ENCODE results near the gene DLX5.
"Not testable (repeated sequence)": the region's sequence is repeated elsewhere in the genome, so short reads cannot be mapped to it uniquely, and the experiment has no call there.

The DLX5 gene

DNA sequence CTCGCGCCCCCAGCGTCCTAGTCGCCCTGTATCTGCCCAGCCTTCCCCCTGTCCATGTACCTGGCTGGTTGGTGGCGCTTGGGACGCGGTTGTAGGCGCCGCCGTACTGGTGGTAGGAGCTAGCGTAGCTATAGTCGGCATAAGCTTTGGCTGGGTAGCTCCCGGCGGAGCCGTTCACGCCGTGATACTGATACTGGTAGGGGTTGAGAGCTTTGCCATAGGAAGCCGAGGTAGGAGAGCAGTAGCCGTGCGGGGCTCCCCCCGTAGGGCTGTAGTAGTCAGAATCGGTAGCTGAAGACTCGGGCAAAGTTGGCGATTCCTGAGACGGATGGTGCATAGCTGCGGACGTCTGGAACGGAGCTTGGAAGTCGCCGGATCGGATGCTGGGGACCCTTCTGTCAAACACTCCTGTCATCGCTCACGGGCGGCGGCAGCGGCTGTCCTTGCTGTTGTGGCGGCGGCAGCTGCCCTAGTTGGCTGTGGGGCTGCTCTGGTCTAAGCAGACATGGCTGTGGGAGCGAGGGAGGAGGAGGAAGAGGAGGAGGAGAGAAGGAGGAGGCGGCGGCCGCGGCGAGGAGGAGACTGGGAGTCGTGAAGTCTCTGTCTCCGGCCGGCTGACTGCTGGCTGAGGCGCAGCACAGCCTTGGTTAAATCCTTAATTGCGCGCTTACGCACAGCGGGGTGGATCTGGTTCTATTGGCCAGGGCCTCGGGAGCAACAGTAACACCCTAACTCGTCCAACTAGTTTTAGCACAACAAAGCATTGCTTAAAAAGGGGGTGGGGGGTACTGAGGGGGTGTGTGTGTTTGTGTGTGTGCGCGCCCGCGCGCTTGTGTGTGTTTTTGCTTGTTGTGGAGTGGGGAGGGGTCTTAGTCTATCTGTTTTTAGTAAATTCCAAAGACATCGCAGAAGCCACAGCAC lies at the start of gene DLX5:
DLX5 (minus strand) TSS at position 623 of the 921 bp plus-strand sequence; CDS start at position 415, 208 bp downstream.
- no peak for DNase-seq (ENCODE audit: low read depth)

DNA sequence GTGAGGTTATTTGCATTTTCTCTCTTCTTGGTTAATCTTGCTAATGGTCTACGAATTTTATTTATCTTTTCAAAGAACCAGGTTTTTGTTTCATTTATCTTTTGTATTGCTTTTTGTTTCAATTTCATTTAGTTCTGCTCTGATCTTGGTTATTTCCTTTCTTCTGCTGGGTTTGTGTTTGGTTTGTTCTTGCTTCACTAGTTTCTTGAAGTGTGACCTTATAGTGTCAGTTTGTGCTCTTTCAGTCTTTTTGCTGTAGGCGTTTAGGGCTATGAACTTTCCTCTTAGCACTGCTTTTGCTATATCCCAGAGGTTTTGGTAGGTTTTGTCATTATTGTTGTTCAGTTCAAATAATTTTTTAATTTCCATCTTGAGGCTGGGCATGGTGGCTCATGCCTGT lies 47.4 kb upstream of the DLX5 start:
- DNase-seq (ENCODE audit: low read depth), result not testable (repeated sequence)

DNA sequence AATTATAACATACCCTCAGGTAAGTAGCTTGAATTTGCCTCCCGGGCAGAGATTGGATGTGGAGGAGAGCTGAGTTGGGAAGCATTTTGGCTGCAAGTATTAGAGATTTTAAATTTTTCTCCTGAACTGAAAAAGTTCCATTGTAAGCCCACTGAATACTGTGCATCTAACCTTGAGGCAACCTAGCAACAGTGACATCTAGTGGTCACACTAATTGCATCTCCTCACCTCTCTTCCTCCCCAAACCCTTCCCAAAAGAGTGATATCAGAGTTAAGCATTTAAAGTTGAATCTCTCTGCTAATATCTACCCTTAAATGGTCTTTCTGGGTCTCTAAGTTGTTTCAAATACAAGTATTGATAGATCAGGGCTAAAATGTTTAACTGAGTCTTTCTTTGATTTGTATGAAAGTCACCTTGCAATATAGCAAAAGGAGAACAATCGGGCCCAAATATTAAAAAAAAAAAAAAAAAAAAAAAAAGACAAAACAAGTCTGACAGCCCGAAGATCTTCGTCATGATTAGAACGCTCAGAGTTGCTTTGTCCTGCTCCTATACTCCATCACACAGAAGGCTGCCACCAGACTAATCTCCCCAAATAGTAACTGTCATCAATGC lies 40.4 kb upstream of the DLX5 start:
- no peak for DNase-seq (ENCODE audit: low read depth)

DNA sequence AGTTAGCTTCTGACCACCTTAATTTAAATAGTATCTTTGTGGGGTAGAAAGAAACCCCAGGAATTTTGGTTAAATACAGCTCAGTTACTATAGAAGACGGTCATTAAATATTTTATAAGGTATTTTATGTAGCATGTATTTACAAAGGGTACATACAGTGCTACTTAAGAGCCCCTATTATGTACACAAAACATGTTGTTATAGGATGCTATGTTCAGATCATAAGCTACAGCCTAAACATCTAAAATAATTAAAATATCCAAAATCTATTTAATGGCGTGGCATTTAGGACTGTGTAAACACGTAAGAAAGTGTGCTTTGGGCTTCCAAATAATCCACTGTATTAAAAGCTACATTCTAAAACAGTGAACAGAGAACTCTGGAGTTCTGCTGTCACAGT lies 39.4 kb upstream of the DLX5 start:
- no peak for DNase-seq (ENCODE audit: low read depth)

DNA sequence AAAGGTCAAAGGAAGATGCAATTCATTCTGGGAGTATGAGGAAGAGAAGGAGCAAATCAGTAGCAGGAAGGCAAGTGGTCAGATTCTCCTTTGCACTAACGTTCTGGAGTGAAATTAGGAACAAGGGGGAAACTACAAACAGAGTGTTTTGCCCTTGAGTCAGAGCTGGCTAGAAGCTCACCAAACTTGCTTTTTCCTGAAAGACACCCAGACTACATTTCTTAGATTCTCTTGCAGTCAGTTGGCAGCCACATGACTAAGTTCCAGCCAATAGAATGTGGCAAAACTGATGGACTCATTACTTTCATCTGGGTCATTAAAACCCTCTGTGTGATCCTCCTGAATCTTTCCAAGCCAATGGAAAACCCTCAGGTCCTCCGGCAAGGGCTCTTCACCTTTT lies 18.6 kb upstream of the DLX5 start:
- no peak for DNase-seq (ENCODE audit: low read depth)

DNA sequence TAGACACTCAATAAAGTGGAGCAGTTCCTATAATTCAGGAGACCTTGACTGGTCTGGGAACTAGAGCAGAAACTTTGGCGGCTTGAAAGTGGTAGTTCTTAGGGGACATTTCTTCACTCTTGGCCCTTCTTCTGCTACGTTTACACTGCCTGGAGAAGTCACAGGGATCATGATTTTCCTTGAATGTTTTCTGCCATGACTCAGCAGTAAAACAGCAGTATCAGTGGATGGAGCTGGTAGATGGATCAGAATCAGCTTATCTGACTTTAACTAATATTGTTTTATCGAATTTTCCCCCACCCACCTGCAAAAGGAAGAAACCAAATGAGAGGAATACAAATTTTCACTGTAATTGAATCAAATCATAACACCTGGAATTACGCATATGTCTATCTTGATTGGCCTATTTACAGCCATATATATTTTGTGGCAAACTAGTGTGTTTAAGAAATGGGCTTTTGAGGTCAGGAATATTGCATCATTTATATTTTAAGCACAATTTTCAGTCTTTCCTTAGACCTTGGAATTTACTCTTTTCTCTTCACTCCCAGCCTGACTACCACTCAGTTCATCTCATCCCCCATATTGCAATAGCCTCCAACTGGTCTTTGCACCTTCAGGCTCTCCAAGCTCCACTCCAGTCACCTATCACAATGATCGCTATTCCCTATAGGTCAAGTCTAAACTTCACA lies 14.9 kb upstream of the DLX5 start:
- no peak for DNase-seq (ENCODE audit: low read depth)

DNA sequence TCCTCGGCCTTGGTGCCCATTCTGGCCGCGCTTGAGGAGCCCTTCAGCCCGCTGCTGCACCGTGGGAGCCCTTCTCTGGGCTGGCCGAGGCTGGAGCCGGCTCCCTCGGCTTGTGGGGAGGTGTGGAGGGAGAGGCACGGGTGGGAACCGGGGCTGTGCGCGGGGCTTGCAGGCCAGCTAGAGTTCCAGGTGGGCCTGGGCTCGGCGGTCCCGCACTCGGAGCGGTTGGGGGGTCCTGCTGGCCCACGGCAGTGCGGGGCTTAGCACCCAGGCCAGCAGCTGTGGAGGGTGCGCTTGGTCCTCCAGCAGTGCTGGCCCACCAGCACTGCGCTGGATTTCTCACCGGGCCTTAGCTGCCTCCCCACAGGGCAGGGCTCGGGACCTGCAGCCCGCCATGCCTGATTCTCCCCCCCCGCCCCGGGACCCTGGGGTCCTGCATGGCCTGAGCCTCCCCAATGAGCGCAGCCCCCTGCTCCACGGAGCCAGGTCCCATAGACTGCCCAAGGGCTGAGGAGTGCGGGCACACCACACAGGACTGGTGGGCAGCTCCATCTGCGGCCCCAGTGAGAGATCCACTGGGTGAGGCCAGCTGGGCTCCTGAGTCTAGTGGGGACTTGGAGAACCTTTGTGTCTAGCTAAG lies 9.7 kb upstream of the DLX5 start:
- not testable (repeated sequence) for DNase-seq (ENCODE audit: low read depth)

DNA sequence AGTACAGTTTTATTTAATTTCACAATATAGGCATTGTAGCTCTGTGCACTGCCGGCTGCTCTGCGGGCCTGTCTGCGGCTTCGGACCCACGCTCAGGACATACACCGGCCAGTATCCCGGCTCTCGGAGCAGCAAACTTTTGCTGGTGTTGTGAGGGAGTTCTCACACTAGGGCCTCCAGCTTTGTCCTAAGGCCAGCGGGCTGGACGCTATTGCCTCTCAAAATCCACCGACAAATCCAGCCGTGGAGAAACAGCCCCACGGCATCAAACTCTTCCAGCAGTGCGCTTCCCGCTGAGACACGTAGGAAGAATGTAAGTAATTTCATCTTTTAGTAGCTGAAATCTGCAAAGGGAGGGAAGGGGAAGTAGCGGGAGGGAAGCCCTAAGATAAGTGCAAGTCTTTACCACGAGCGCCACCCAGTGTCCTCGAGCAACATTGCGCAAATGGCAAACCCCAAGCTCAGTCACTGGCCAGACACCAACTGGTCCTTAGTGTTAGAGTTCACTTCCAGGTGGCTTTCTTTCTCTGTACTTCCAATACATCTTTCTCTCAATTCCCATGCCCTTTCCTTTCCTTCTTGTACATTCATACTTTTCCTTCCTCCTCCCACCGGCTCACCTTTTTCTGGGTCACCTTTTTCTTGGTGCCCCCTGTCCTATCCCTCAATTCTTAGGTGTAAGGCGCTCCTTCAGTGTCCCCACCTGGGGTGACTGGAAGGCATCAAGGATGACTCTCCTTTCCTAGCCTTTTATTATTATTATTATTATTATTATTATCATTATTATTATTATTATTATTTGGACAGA lies 3.0 kb upstream of the DLX5 start:
- peak; percentile 22 for DNase-seq (ENCODE audit: low read depth)

DNA sequence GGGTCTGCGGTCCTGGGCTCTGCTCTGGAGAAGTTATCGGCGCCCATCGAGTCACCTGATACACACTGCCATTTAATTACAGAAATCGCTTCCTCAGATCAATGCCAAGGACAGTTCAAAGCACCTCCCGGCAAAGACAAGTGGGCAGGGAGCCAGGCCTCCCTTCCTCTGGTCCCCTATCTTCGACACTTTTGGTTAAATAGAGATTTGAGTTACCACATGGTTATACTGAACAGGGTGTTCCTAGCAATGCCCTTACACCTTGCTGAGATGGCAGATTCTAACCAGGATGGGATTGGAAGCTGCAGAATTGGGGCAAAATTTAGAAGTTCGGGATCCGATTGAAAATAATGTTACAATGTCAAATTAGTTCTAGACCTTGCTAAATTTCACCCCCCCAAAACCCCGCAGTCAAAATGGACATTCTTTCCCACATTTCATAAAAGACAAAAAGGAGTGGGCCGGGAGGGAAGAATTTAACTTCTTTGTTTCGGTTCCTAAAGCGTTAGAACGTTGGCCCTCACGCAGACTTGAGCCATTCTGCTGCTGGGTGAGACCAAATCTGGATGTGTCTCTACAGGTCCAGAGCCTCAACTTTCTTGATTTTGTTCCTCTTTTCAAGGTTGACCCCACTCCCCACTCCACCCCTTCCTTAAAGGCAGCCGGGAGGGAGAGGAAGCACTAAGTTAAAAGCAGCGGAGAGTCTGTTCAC lies 2.2 kb upstream of the DLX5 start:
- DNase-seq (ENCODE audit: low read depth), result no peak

DNA sequence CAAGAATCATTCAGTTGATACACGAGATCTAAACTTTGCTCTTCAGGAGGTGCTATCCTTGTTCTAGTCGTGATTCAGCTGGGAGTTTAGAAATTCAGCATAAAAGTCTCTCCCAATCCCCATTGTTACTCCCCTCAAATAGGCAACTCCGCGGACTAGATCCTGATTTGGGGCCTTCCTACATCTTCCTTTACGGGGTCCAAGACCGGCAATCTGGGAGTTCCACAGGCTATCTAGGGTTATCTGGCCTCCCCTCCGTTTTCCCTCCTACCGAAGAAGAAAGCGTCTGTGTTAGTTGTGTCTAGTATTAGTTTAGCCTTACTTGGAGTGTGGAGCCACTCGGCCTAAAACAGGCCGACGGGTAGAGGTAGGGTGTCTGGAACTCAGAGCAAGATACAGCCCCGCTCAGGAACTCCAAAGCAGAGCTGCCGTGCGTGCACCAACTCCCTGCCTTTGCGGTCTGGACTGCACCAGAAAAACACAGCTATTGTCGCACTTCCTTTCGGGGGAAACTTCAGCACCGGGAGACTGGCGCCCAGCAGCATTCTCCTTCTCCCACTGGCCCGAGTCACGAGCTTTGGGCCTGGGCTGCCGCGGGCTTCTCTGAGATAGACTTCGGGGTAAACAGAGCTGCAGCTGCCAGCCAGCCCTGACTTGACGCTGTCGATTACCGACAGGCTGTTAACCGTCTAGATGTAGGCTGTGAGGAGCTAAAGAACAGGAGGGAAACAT lies 1.5 kb upstream of the DLX5 start:
- no peak for DNase-seq (ENCODE audit: low read depth)

DNA sequence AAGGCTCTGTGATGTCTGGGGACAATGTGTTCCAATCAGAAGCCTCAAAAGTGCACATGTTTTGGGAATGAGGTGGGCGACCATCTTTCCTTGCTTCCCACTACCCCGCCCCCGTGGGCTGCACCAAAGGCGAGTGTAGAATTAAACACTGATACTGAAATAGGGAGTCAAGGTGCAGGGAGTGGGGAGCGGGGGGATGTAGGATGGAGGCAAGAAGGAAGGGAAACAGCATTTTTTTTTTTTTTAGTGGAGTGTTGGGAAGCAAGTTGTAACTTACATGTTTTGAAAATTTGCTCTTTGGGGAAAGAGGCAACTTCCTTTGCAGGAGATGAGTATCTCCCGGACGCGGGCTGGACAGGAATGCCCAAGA lies 484 bp upstream of the DLX5 start:
- no peak for DNase-seq (ENCODE audit: low read depth)

DNA sequence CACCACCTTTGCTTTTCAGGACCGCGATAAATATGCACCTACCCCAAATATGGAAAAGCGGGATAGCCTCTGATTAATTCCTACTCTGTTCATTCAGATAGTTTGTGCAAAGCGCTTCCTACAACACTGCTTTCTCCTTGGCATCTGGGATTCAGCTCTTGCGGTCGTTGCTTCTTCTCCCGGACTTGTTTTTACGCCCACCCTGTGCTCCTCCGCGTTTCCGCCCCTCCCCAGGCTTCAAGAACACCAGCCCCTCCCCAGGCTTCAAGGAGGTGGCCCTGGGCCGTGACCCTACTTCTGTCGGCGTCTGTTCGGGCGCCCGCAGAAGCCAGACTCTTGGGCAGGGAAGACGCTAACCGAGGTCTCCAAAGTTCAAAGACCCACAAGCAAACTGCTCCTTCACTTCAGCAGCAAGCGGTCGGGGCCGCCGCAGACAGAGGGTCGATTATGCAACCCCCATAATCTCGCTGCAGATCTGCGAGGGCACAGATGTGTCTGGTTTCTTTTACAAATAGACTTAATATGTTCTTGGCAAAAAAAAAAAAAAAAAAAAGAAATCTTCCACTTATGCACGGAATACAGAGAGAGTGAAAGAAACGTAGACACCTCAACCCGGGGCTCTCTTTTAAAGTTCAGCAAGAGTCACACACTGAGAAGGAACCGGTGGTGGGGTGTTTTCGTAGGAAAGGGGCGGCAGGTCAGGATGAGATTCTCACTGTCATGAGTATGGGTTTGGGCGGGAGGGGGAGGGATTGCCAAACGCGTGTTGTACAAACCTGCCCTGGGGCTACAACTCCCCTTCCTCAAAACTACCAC lies 1.9 kb downstream of the DLX5 start:
- DNase-seq (ENCODE audit: low read depth), result no peak

DNA sequence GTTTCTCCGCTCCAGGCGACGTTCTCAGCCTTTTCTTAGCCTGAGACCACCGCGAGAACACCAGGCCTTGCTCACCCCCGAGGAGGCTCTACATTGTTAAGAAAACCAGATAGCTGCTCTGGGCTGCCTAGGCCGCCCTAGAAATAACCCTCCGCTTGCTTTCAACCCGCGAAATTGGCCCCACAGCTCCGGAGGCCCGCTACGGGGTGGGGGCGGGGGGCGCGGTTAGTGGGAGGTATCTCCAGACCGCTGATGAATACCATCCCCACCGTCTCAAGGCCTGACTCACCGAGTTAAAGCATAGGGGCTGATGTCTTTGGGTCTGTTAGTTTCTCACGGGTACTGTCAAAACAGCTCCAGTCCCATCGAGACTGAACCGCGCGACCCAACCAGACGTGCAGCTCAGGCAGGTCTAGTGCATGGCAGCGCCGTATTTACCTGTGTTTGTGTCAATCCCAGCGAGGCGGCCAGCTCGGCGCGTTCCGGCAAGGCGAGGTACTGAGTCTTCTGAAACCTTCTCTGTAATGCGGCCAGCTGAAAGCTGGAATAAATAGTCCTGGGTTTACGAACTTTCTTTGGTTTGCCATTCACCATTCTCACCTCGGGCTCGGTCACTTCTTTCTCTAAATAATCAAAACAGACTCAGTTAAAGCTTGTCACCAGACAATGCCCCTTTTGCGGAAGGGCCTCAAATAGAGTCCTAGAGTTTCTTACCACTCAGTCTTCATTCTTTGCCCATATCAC lies 2.7 kb downstream of the DLX5 start:
- no peak for DNase-seq (ENCODE audit: low read depth)

DNA sequence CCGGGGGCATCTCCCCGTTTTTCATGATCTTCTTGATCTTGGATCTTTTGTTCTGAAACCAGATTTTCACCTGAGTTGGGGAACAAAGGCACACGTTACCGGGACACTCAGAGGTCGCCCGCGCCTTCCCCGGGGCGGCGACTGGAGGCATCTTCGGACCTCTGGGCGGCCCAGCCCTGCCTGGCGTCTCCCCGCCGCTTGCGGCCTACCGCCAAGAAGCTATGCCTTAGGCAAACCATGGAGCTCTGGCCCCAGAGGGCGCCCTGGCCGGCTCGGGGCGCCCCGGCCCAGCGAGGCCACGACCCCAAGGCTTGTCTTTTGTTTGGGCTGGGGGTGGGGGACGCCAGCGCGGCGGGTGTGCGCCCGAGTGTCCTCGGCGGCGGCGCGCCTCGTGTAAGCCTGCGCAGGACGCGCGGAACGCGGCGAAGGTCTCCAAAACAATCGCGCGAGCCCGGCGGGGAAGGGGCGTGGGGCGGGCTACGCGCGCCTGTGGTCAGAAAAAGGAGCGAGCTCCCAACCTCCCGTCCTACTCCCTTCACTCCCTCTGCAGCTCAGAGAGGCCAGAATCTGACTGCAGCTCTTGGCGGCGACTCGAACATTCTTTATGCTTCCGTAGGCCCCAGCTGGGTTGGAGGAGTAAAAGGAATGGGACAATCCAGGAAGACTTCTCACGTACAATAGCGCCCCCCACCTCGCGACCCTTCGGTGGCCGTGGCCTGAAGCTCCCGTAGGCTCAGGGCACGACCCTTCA lies 3.5 kb downstream of the DLX5 start:
- DNase-seq (ENCODE audit: low read depth), result no peak

DNA sequence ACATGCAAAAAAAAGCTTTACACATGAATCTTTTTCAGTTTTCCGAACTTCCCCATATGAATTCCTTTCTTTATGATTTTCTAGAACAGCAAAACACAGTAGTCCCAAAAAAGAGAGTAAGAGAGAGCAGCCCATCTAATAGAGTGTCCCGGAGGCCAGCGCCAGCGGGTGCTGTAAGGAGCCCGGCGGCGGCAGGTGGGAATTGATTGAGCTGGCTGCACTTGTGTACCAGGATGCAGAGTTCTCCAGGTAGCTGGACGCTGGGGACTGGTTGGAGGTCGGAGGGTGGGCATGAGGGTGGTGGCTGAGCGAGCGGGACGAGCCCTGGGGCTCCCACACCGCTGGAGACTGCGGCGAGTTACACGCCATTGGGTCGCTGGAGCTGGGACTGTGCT lies 4.0 kb downstream of the DLX5 start:
- DNase-seq (ENCODE audit: low read depth), result no peak

DNA sequence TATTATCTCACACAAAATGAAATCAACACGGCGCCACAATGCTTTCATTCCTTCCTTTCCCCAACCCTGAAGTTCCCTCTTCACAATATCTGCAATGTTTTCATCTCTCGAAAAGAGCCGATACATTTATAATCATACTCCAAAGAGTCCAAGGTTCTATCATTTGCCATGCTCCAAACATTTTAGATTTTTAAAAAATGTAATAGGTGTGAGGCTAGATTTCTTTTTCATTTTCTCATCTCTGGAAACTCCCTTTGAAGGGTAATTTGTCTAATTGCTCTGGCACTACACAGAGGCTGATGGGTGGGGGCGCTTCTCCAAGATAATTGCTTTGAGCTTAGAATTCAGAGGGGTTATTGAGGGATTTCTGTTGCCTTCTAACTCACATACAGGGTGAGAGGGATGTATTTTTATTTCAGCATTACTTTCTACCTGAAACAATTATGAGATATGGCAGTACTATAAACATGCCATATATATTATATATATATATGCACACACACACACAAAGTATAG lies 4.9 kb downstream of the DLX5 start:
- DNase-seq (ENCODE audit: low read depth), result no peak

DNA sequence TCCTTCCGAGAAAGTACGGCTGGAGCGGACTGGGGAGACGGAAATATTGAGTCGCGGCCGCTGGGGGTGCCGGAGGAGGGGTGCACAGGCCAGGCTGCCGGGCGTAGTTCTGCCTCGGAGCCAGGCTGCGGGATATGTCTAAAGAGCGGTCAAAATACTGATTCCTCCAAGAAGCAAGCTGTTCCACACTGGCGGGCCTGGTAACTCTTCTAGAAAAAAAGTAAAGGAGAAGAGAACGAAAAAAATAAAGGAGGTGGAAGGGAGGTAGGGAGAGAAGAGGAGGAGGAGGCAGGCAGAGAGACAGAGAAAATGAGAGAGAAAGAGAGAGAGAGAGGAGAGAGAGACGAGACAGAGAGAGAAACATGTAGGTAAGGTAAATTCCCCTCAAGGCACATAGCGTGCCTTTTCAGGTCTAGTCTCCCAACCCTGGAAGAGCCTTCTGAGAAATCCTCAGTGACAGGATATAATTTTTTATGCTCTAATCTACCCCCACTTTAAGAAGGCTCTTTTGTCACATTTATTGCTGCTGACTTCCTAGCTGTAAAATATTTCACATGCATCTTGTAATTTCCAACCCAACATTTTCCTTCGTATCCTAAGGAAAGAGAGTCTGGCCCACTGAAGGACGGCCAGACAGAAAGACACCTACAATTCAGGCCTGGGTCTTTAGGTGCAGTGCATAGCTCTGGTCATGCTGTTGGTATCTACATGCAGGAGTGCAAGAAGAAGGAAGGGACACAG lies 5.7 kb downstream of the DLX5 start:
- DNase-seq (ENCODE audit: low read depth), result no peak

All from T-helper 22 cell (primary cell).